Upper lobe of left lung (tissue), 6 donors: Measurements from ENCODE around the gene C1orf21. TPM values are rescaled to one million over a fixed set of nuclear protein-coding genes. Genes with fewer than 3 reads are reported as not detected.
A peak's percentile ranks its signal among the peaks of the same experiment; 100 is the strongest.

ENCODE experiments used
- ATAC-seq, 2 donors: fragments of 200-7000 bp; cut with Tn5 transposase; one replicate each; pipeline ENCODE4 v1.9.1; 2022; ENCODE audit warnings: mild to moderate bottlenecking in 2 of 2, moderate library complexity in 2 of 2; ENCODE audit not compliant: low FRiP score in 2 of 2
- DNase-seq, 2 donors: peaks; one replicate each; pipeline ENCODE4 v3.0.0-alpha.2; 2019 to 2020
- H3K27ac ChIP-seq, 4 donors: fragments of 200-600 bp; sonication (generic); one replicate each; pipeline ENCODE4 v1.5.1; 2016 to 2019
- H3K27me3 ChIP-seq, 4 donors: fragments of 200-600 bp; sonication (generic); one replicate each; pipeline ENCODE4 v1.5.1; 2017 to 2019
- H3K36me3 ChIP-seq, 4 donors: fragments of 200-600 bp; sonication (generic); one replicate each; pipeline ENCODE4 v1.5.1; 2016 to 2019
- H3K4me1 ChIP-seq, 4 donors: fragments of 200-600 bp; sonication (generic); one replicate each; pipeline ENCODE4 v1.5.1; 2018 to 2019
- H3K4me3 ChIP-seq, 4 donors: fragments of 200-600 bp; sonication (generic); one replicate each; pipeline ENCODE4 v1.5.1; 2017 to 2019; ENCODE audit warnings: mild to moderate bottlenecking in 2 of 4, moderate library complexity in 1 of 4
- H3K9me3 ChIP-seq, 4 donors: fragments of 200-600 bp; sonication (generic); one replicate each; pipeline ENCODE4 v1.5.1; 2018 to 2019
- CTCF ChIP-seq, 6 experiments: fragments of 450-650 bp in 4 of 6; fragments of 200-600 bp in 2 of 6; sonication (generic) in 2 of 6; IDR thresholded peaks; one replicate each; pipeline ENCODE4 v1.5.1; 2016 to 2019; ENCODE audit warnings: antibody characterized with exemption in 6 of 6
- EP300 ChIP-seq, 4 donors: sonication (generic); formaldehyde crosslinking; IDR thresholded peaks; one replicate each; pipeline ENCODE4 v1.5.1; 2017; ENCODE audit warnings: antibody characterized with exemption in 4 of 4, control low read depth in 2 of 4
- POLR2A ChIP-seq, 4 donors: fragments of 450-650 bp; IDR thresholded peaks; one replicate each; pipeline ENCODE4 v1.5.1; 2016 to 2017; ENCODE audit warnings: antibody characterized with exemption in 4 of 4, mild to moderate bottlenecking in 2 of 4
- POLR2AphosphoS5 ChIP-seq, 2 donors: sonication (generic); formaldehyde crosslinking; IDR thresholded peaks; one replicate each; pipeline ENCODE4 v1.5.1; 2017; ENCODE audit warnings: antibody characterized with exemption in 2 of 2
- WGBS, 2 donors: methylation state at CpG; one replicate each; pipeline ENCODE4 v1.1.5; 2017 to 2018; 5-methylcytosine and 5-hydroxymethylcytosine counted together
- total RNA-seq, 6 donors: library from RNA; depleted of rRNA in 4 of 6; stranded (reverse); fragments of >200 nt in 4 of 6; gene quantifications; one replicate each; pipeline versions ENCODE4 v1.1.0 to v1.2.1, GENCODE V29; 2016 to 2021
- donor health status: DM: no; HTN: no; CAD: no; lungs with moderate emphysema.
- donor health status: DM: no; HTN: yes; CAD: no; lungs with severe emphysema.

Gene C1orf21
- total RNA-seq, 6 donors from 2014 or later, result 21.4 to 110 (median 49.2) TPM

- Histone ChIP-seq H3K27me3 (no peaks in the 10 kb centered on the region), H3K4me3 (no peak overlapping the region), H3K9me3 (no peaks in the 10 kb centered on the region), H3K36me3 (no peaks in the 10 kb centered on the region), H3K4me1 (no peaks in the 10 kb centered on the region), H3K27ac (no peak overlapping the region)
- TF ChIP-seq CTCF (IDR thresholded peaks at IDR 0.05) (no peak), EP300 (IDR thresholded peaks at IDR 0.05) (no peak), POLR2AphosphoS5 (IDR thresholded peaks at IDR 0.05) (no peak), POLR2A (IDR thresholded peaks at IDR 0.05) (no peak)
- DNase-seq, result no peak
- WGBS, 2 donors, result 100% methylated on average over 1 of the region's 1 CpG
- ATAC-seq, result no peak
These were observed 24.0 kb upstream of the C1orf21 start for GRCh38 chr1:184362876-184363275.

- WGBS, 2 donors, result 98% methylated on average over 2 of the region's 2 CpGs
- TF ChIP-seq EP300 (IDR thresholded peaks at IDR 0.05), result no peak
- no peak for TF ChIP-seq CTCF (IDR thresholded peaks at IDR 0.05)
- no peak for TF ChIP-seq POLR2A (IDR thresholded peaks at IDR 0.05)
- no peak for TF ChIP-seq POLR2AphosphoS5 (IDR thresholded peaks at IDR 0.05)
- Histone ChIP-seq H3K9me3 (no peaks in the 10 kb centered on the region), H3K36me3 (no peaks in the 10 kb centered on the region), H3K4me3 (no peak overlapping the region), H3K27me3 (no peaks in the 10 kb centered on the region), H3K27ac (no peak overlapping the region), H3K4me1 (no peaks in the 10 kb centered on the region)
- no peak for ATAC-seq
- no peak for DNase-seq
These were observed 21.1 kb upstream of the C1orf21 start for GRCh38 chr1:184365699-184366098.

GRCh38 chr1:184366997-184367396 is 19.8 kb upstream of the C1orf21 start:
- Histone ChIP-seq H3K9me3 (no peaks in the 10 kb centered on the region), H3K36me3 (no peaks in the 10 kb centered on the region), H3K4me1 (no peaks in the 10 kb centered on the region), H3K4me3 (no peak overlapping the region), H3K27me3 (no peaks in the 10 kb centered on the region), H3K27ac (no peak overlapping the region)
- WGBS, 2 donors, result 87 to 91% methylated on average over 11 of the region's 11 CpGs
- DNase-seq (no peak), ATAC-seq (peak in 1 of 2 donors; percentile 65)
- TF ChIP-seq EP300 (IDR thresholded peaks at IDR 0.05) (no peak), CTCF (IDR thresholded peaks at IDR 0.05) (no peak), POLR2A (IDR thresholded peaks at IDR 0.05) (no peak), POLR2AphosphoS5 (IDR thresholded peaks at IDR 0.05) (no peak)

- no peak for TF ChIP-seq EP300 (IDR thresholded peaks at IDR 0.05)
- no peak for TF ChIP-seq CTCF (IDR thresholded peaks at IDR 0.05)
- TF ChIP-seq POLR2AphosphoS5 (IDR thresholded peaks at IDR 0.05), result no peak
- no peak for TF ChIP-seq POLR2A (IDR thresholded peaks at IDR 0.05)
- Histone ChIP-seq H3K4me3 (no peak overlapping the region), H3K4me1 (no peaks in the 10 kb centered on the region), H3K36me3 (no peaks in the 10 kb centered on the region), H3K27me3 (no peaks in the 10 kb centered on the region), H3K27ac (no peak overlapping the region), H3K9me3 (no peaks in the 10 kb centered on the region)
- DNase-seq, result no peak
- WGBS, 2 donors, result 75 to 77% methylated on average over 1 of the region's 1 CpG
- no peak for ATAC-seq
These were observed 19.3 kb upstream of the C1orf21 start for GRCh38 chr1:184367427-184368038.

GRCh38 chr1:184368354-184368753 is 18.5 kb upstream of the C1orf21 start:
- H3K27ac ChIP-seq, result no peak overlapping the region
- H3K36me3 ChIP-seq, result no peaks in the 10 kb centered on the region
- 64 to 82% methylated on average over 2 of the region's 2 CpGs for WGBS, 2 donors
- H3K4me1 ChIP-seq, result no peaks in the 10 kb centered on the region
- no peaks in the 10 kb centered on the region for H3K9me3 ChIP-seq
- no peak for TF ChIP-seq POLR2A (IDR thresholded peaks at IDR 0.05)
- no peak for TF ChIP-seq CTCF (IDR thresholded peaks at IDR 0.05)
- no peak for TF ChIP-seq EP300 (IDR thresholded peaks at IDR 0.05)
- TF ChIP-seq POLR2AphosphoS5 (IDR thresholded peaks at IDR 0.05), result no peak
- ATAC-seq, result no peak
- H3K4me3 ChIP-seq, result no peak overlapping the region
- no peaks in the 10 kb centered on the region for H3K27me3 ChIP-seq
- no peak for DNase-seq
